Activated CD8-positive, alpha-beta memory T cell treated with anti-CD3 and anti-CD28 coated beads, Interleukin-2, amount 50 U/mL, for 24 hours (primary cell): Measurements from ENCODE around the gene SMIM24.
"Not testable (repeated sequence)": the region's sequence is repeated elsewhere in the genome, so short reads cannot be mapped to it uniquely, and the experiment has no call there.

Experiments used
- DNase-seq: peaks from one replicate; pipeline ENCODE4 v3.0.0-alpha.2; 2020; ENCODE audit errors: extremely low read depth

The SMIM24 gene

GRCh38 chr19:3433805-3434540 is 46.4 kb downstream of the SMIM24 start:
- DNase-seq: no peak

- no peak for DNase-seq
Measured at GRCh38 chr19:3433313-3433712, 47.0 kb downstream of the SMIM24 start.

GRCh38 chr19:3431760-3432397 is 48.4 kb downstream of the SMIM24 start:
- DNase-seq: no peak

GRCh38 chr19:3430366-3430680 is 50.0 kb downstream of the SMIM24 start:
- DNase-seq: not testable (repeated sequence)

- no peak for DNase-seq
Measured at GRCh38 chr19:3426433-3426832, 53.9 kb downstream of the SMIM24 start.
